NCI-H524 treated with DMSO at 0.1 percent for 48 hours (cell line): ENCODE measurements around the gene PNPT1.
A peak's percentile ranks its signal among the peaks of the same experiment; 100 is the strongest.
"Not testable (repeated sequence)": the region's sequence is repeated elsewhere in the genome, so short reads cannot be mapped to it uniquely, and the experiment has no call there.

Experiments
- DNase-seq: peaks from one replicate; lab custom pipeline; 2025; lab: John Stamatoyannopoulos, UW

Gene PNPT1

DNA sequence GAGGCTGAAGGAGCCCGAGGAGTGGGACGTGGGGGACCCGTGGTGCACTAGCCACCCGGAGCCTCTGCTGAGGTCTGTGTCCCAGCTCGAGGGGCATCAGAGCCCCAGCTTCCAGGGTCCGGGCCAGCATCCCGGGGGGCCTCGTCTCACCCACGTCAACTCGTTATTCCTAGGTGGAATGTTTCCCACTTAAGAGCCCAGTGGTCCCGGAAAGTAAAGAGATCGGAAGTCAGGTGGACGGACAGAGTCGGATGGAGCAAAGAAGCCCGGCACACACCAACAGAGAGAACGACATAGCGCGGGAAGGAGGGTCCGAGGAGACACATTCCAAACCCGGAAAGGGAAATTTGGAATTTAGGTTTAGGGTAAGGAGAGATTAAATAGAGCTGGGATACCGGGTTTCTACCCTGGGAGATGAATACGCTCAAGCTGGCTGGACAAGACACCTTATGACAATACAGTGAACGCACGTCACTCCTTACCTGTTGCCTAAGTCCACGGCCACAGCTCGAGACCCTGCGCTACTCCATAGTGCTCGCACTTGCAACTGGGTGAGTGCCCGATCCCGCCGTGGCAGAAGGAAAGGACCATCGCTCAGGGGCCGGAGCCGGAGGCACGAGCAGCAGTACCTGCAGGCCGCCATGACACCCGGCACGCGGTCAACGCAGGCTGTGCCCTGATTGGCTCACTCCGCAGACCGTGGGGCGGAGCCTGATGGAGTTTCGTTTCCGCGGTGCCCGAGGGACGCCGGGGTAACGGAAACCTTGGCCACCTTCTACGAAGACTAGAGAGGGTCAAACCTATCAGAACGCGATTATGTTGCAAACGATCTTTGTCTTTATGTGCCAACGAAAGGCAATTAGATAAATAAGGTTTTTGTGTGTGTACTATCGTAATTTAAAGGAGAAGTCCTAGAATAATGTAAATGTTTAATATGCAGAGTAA is at the start of gene PNPT1:
TSS of gene PNPT1 (minus strand) at position 664 of the 945 bp plus-strand sequence. CDS start at position 643, 21 bp downstream.
- DNase-seq, result peak; percentile 80

DNA sequence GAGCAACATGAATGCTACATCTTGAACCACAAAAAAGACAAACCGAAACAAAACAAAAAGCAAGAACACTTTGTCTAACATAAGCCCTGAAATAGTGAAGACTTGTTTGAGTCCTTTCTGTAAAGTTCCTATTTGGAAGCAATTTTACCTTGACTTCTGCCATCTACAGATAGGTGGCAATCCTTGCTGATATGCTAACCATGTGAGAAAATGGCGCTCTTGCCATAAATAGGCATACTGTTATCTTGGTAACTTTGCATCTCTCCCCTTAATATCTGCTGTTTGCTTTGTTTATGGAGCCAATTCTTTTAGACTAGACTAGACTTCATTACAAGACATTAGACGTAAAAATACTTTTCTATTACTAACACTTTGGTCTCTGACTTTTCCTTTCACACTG is 49.4 kb upstream of the PNPT1 start:
- DNase-seq, result no peak

DNA sequence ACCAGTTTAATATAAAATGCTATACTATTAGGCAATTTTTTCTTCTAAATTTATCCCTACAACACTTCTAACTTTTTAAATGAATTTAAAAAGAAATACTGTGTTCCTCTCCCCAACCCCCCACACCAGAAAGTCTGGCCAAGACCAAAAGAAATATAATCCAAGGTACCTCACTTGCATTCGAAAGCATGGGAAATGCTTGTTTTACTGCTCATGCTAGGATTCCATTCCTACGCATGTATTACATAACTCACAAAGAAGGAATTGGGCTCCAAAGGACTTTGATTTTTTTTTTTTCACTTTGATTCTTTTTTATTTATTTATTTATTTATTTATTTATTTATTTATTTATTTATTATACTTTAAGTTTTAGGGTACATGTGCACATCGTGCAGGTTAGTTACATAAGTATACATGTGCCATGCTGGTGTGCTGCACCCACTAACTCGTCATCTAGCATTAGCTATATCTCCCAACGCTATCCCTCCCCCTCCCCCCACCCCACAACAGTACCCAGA is 42.4 kb upstream of the PNPT1 start:
- DNase-seq, result not testable (repeated sequence)

DNA sequence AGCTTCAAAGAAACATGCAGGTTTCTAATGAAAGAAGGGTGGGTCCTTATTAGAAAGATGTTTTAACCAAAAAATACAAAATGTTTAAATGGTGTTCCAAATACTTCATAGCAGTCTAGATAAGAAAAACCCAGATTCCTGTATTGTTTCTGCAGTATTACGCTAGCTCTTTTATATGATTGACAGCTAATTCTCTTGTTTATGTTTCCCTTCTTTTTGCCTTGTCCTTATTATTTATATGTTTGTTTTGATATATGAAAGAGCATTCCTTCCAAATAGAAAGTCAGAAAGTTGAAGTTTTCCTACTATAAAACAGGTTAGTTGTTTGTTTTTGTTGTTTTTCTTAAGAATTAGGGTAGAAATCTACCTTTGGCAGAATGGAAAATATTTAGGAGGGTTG is 41.1 kb upstream of the PNPT1 start:
- no peak for DNase-seq

DNA sequence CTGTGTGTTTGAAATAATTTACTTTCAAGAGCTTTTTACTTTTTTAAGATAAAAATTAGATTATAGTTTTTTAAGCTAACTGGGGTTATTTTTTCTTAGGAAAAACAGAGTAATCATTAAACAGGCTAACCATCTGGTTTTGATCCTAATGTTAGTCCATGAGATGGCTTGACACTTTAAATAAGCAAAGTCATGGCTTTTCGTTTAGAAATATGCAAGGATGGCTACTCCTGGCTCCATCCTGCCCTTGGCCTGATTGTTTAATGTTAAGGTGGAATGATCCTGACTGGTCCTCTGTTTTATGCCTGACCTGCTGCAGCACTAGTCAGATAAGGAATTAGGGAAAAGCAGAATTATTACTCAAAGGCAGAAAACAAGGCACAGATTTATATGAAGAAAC is 39.7 kb upstream of the PNPT1 start:
- DNase-seq, result no peak

DNA sequence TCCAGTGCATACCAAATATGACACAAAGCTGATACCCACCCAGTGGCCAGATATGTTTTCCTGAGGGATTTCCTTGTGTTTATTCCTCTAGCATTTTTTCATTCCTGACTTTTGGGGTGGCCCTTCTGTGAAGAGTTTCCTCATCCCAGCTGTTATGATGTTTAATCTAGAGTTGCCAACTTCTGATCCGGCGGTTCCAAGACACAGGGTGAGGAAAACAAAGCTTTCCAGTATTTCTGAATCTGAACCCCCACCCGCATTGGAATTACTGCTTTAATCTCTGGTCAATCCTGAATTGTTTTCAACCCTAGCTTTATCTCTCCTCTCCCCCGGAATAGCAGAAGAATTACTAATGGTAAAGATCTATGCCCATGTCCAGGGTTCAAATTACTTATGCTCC is 39.2 kb upstream of the PNPT1 start:
- DNase-seq, result no peak

DNA sequence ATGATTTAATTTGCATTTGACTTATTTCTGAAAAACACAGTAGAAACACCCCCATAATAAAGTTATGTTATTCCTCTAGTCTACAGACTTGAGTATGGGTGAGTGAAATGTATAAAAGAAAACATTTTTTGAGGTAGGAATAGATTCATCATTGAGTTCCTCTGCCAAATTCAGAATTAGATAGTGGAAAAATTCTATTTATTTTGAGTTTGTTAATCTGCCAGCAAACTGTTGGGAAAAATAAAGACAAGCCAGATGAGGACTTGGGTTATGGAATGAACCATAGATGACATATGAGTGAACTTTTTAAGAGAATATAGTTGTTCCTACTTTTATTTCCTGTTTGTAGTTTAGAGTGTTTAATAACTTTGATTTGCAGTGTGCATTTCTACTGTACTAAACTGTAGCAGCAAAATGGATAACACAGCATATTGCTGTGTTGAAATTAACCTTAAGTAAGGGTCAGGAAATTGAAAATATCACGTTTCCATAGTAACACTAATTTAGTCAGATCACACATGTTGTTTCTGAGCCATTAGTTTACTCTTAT is 35.6 kb upstream of the PNPT1 start:
- no peak for DNase-seq

DNA sequence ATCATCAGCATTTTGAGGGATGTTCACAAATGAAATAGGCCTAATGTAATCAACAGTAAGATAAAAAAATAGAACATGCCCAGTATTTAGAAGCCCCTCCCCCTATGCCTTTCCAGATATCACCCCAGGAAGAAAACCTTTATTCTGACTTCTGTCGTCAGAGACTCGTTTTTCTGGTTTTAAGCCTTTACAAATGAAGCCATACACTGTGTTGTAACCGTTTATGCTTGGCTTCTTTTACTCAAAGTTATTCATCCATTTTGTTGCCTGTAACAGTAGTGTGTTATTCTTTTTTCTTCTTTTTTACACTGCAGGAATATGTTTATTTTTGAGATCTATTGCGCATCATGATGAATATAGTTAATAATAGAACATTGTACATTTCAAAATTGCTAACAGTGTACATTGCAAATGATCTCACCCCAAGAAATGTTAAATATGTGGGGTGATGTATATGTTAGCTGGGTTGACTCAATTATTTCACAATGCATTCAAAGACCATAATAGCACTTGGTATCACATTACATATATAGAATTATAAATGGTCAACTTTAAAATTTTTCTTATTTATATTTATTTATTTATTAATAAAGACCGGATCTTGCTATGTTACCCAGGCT is 28.1 kb upstream of the PNPT1 start:
- DNase-seq, result no peak

DNA sequence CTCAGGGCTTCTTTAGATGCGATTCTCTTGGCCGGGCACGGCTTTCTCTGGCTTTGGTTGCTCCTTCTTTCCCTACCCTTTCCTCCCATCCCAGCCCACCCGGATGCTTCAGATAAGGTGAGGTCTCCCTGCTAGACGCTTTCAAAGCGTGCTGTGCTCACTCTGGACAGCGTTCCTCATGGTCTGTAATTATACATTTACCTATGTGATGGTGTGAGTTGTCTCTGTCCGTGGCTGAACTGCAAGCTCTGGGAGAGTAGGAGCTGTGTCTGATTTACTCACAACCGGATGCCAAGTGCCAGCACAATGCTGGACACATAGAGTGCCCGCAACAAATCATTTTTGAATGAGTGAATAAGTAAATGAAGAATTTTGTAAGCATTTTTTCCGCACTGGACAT is 26.8 kb upstream of the PNPT1 start:
- no peak for DNase-seq

- no peak for DNase-seq
Observed at GRCh38 chr2:55719852-55720251, 26.2 kb upstream of the PNPT1 start.

DNA sequence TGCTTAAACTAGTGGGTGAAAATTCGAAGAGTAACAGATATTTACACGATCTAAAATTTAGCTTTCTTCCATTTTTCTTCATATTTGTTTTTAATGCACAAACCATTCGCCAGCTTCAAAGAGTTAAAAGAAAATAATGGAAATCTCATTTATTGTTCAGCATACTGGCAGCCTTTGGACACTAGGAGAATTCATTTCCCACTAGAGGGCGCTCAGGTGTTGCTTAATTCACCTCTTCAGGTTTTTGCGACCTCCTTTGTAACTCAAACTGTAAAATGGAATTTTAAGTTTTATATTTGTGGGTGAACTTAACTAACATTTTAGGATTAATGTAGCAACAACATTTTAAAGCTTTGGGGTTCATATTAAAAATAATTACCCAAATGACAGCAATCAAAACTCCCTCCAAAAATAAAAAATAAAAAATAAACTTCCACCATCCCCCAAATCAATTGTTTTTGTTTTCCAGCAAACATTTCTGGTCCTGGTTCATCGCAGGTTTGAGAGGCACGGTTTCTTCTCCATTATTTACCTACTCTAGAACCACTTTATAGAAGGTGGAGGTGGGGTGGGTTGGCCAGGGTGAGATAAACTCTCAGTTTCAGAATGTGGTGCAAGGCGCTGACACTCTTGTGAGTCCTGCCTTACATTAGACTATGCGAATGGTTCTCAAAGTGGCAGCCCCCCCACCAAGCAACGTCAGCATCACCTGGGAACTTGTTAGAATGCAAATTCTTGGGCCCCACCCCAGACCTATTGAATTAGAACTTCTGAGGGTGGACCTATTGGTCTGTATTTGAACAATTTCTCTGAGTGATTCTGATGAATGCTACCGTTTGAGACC is 24.7 kb upstream of the PNPT1 start:
- no peak for DNase-seq

- DNase-seq, result no peak
Observed at GRCh38 chr2:55715626-55716025, 22.0 kb upstream of the PNPT1 start.

- DNase-seq, result not testable (repeated sequence)
Observed at GRCh38 chr2:55715178-55715577, 21.5 kb upstream of the PNPT1 start.

DNA sequence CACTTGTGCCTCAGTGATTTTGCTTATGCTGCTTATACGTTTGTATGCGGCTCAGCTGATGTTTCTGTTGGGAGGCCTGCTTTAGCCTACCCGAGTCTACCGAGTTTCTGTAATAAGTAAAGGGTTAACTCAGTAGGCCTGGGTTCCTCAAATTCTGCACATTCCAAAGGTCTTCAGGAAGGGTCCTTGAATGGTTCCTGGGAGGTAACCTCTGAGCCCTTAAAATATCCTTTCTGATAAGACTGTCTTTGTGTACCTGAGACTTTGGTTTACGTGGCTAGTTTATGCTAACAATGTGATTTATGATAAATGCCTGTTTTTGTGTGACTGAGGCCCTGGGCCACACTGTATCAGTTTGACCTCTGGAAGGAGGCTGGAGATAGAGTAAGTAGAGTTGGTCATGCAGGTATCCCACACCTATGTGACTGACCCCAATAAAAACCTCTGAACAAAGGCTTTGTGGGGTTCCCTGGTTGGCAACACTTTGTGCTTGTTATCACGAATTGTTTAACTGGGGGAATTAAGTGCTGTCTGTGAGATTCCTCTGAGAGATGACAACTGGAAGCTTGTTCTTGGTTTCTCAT is 18.9 kb upstream of the PNPT1 start:
- DNase-seq, result no peak

- DNase-seq, result no peak
Observed at GRCh38 chr2:55710025-55710424, 16.4 kb upstream of the PNPT1 start.

GRCh38 chr2:55707751-55708150 is 14.1 kb upstream of the PNPT1 start:
- no peak for DNase-seq

GRCh38 chr2:55706258-55706657 is 12.6 kb upstream of the PNPT1 start:
- not testable (repeated sequence) for DNase-seq

DNA sequence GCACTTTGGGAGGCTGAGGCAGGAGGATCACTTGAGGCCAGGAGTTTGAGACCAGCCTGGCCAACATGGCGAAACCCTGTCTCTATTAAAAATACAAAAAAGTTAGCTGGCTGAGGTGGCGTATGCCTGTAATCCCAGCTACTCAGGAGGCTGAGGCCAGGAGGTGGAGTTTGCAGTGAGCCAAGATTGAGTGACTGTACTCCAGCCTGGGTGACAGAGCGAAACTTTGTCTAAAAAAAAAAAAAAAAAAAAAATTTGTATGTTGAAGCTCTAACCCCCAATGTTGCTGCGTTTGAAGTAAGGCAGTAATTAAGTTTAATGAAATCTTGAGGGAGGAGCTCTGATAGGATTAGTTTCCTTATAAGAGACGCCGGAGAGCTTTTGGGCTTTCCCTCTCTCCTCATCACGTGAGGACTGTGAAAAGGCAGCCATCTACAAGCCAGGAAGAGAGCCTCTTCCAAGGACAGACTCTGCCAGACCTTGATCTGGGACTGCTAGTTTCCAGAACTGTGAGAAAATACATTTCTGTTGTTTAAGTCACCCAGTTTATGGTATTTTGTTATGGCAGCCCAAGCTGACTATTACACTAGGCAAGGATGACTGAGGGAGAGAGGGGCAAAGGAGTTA is 11.5 kb upstream of the PNPT1 start:
- DNase-seq, result no peak

- DNase-seq, result no peak
Observed at GRCh38 chr2:55703350-55703749, 9.7 kb upstream of the PNPT1 start.

GRCh38 chr2:55692740-55693139 is 904 bp downstream of the PNPT1 start:
- DNase-seq, result not testable (repeated sequence)

- no peak for DNase-seq
Observed at GRCh38 chr2:55672630-55673029, 21.0 kb downstream of the PNPT1 start.
